Mesenchymal stem cell (in vitro differentiated cells and primary cell): ENCODE data around the gene CSNK2A1.
A peak's percentile ranks its signal among the peaks of the same experiment; 100 is the strongest.

Experiments
- DNase-seq: peaks from one replicate; pipeline ENCODE4 v3.0.0-alpha.2; 2013
- H2AFZ ChIP-seq: one replicate; pipeline ENCODE4 v1.6.1; 2013; ENCODE audit warnings: low read depth, mild to moderate bottlenecking, control low read depth, inconsistent platforms, low read length, moderate library complexity
- H2AK5ac ChIP-seq: 2 replicates; pipeline ENCODE4 v1.6.1; 2013; ENCODE audit warnings: low read length, moderate library complexity, mild to moderate bottlenecking, inconsistent platforms; ENCODE audit not compliant: severe bottlenecking
- H2BK120ac ChIP-seq: one replicate; pipeline ENCODE4 v1.6.1; 2013; ENCODE audit warnings: low read depth, mild to moderate bottlenecking, inconsistent platforms, low read length, moderate library complexity
- H2BK12ac ChIP-seq, 2 experiments: one replicate each; pipeline ENCODE4 v1.6.1; 2013; ENCODE audit warnings: inconsistent platforms in 2 of 2, low read length in 2 of 2, mild to moderate bottlenecking in 2 of 2, moderate library complexity in 2 of 2, control low read depth in 1 of 2
- H2BK15ac ChIP-seq: one replicate; pipeline ENCODE4 v1.6.1; 2013; ENCODE audit warnings: mild to moderate bottlenecking, low read depth, inconsistent platforms; ENCODE audit not compliant: poor library complexity, severe bottlenecking
- H2BK5ac ChIP-seq: 2 replicates; pipeline ENCODE4 v1.6.1; 2013; ENCODE audit warnings: low read depth, mild to moderate bottlenecking, low read length, control low read depth, inconsistent platforms; ENCODE audit not compliant: poor library complexity, severe bottlenecking
- H3K14ac ChIP-seq, 2 experiments: one replicate each; pipeline ENCODE4 v1.6.1; 2013; ENCODE audit warnings: inconsistent platforms in 2 of 2, low read length in 2 of 2, control low read depth in 1 of 2, mild to moderate bottlenecking in 1 of 2, moderate library complexity in 1 of 2
- H3K18ac ChIP-seq, 2 experiments: one replicate each; pipeline ENCODE4 v1.6.1; 2013; ENCODE audit warnings: inconsistent platforms in 2 of 2, low read length in 2 of 2, control low read depth in 1 of 2, low read depth in 1 of 2, mild to moderate bottlenecking in 1 of 2
- H3K23ac ChIP-seq, 2 experiments: one replicate each; pipeline ENCODE4 v1.6.1; 2013; ENCODE audit warnings: inconsistent platforms in 2 of 2, low read length in 2 of 2, mild to moderate bottlenecking in 2 of 2, moderate library complexity in 2 of 2, control low read depth in 1 of 2
- H3K27ac ChIP-seq: 2 replicates; pipeline ENCODE4 v1.5.1; 2013; ENCODE audit warnings: mild to moderate bottlenecking, moderate library complexity, low read length, control low read depth, inconsistent platforms; ENCODE audit not compliant: poor library complexity, severe bottlenecking
- H3K27me3 ChIP-seq, 2 experiments: 2 replicates each; pipeline versions ENCODE4 v1.6.1 to v1.7.0; 2013; ENCODE audit warnings: low read length in 2 of 2, mild to moderate bottlenecking in 2 of 2, moderate library complexity in 2 of 2, control low read depth in 1 of 2, inconsistent platforms in 1 of 2; ENCODE audit not compliant: control insufficient read depth in 1 of 2, insufficient read depth in 1 of 2
- H3K36me3 ChIP-seq, 2 experiments: 2 replicates each; pipeline versions ENCODE4 v1.6.1 to v1.7.0; 2013; ENCODE audit warnings: low read length in 2 of 2, control low read depth in 1 of 2, inconsistent platforms in 1 of 2, low read depth in 1 of 2, mild to moderate bottlenecking in 1 of 2; ENCODE audit not compliant: insufficient read depth in 2 of 2, control insufficient read depth in 1 of 2
- H3K4ac ChIP-seq, 2 experiments: one replicate each; pipeline ENCODE4 v1.6.1; 2013; ENCODE audit warnings: inconsistent platforms in 2 of 2, low read length in 2 of 2, mild to moderate bottlenecking in 2 of 2, moderate library complexity in 2 of 2, control low read depth in 1 of 2, low read depth in 1 of 2
- H3K4me1 ChIP-seq: 2 replicates; pipeline ENCODE4 v1.6.1; 2013; ENCODE audit warnings: low read depth, low read length, control low read depth; ENCODE audit not compliant: control insufficient read depth, insufficient read depth
- H3K4me2 ChIP-seq: 2 replicates; pipeline ENCODE4 v1.6.1; 2013; ENCODE audit warnings: low read length, mild to moderate bottlenecking, inconsistent platforms; ENCODE audit not compliant: poor library complexity, severe bottlenecking
- H3K4me3 ChIP-seq, 2 experiments: 2 replicates each; pipeline versions ENCODE4 v1.5.1 to v1.7.0; 2013; ENCODE audit warnings: low read length in 2 of 2, mild to moderate bottlenecking in 2 of 2, control low read depth in 1 of 2, low read depth in 1 of 2; ENCODE audit not compliant: insufficient read depth in 1 of 2
- H3K79me1 ChIP-seq: replicated peaks from 2 replicates; pipeline ENCODE4 v1.6.1; 2013; ENCODE audit warnings: mild to moderate bottlenecking, control low read depth, low read length, inconsistent platforms; ENCODE audit not compliant: poor library complexity, severe bottlenecking
- H3K9ac ChIP-seq: 2 replicates; pipeline ENCODE4 v1.7.0; 2013; ENCODE audit warnings: mild to moderate bottlenecking, low read length, moderate library complexity
- H3K9me3 ChIP-seq: 2 replicates; pipeline ENCODE4 v1.7.0; 2013; ENCODE audit warnings: mild to moderate bottlenecking, low read length; ENCODE audit not compliant: control insufficient read depth
- H4K8ac ChIP-seq: one replicate; pipeline ENCODE4 v1.6.1; 2013; ENCODE audit warnings: inconsistent platforms, mild to moderate bottlenecking, low read length, moderate library complexity
- H4K91ac ChIP-seq: one replicate; pipeline ENCODE4 v1.6.1; 2013; ENCODE audit warnings: mild to moderate bottlenecking, low read length, inconsistent platforms
- WGBS: methylation state at CpG from one replicate; pipeline ENCODE4 v1.1.7; 2013; ENCODE audit warnings: mixed read lengths; 5-methylcytosine and 5-hydroxymethylcytosine counted together

CSNK2A1 gene

DNA sequence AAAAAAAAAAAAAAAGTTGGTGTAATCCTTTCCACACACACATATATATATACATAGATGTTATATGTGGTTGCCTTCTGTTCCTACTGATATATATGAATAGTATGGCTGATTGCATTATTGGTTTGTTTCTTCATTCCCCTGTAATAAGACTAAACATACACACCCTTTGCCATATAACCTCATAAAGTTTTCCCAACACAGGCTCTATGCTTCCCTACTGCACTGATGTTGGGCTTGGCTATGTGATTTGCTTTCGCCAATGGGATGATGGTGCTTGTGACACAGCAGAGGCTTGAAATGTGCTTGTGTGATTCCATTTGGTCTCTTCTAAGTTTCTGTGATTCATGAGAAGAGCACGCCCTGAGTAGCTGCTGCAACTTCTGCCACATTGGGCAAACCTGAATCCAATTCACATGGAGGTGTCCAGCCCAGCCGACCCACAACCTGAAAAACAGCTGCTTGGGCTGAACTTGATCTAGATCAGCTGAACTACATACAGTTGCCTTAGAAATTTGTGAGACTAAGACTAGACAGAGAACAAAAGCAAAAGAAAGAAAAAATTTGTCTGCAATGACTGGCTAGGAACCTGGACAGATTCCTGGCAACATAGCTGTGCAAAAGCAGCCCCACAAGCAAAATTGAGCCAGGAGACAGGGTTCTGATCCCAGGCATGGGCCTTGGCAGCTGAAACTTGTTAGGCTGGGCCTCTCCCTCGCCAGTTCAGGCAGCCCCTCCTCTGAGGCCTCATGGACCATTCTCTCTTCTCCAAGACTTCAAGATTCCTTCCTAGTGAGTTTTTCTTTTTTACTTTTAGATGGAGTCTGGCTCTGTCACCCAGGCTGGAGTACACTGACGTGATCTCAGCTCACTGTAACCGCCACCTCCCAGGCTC, 67.9 kb downstream of the CSNK2A1 start:
- WGBS = 95% methylated on average over 5 of the region's 6 CpGs
- Histone ChIP-seq H2AK5ac (no peak overlapping the region), H3K27me3 (no peaks in the 10 kb centered on the region), H3K14ac (no peak overlapping the region), H3K27ac (no peak overlapping the region), H3K4me3 (no peak overlapping the region), H2AFZ (no peak overlapping the region), H3K4ac (no peak overlapping the region), H2BK120ac (no peak overlapping the region), H3K9me3 (no peaks in the 10 kb centered on the region), H4K91ac (no peak overlapping the region), H3K4me1 (no peaks in the 10 kb centered on the region), H2BK12ac (no peak overlapping the region), H2BK15ac (no peak overlapping the region), H4K8ac (no peak overlapping the region), H3K36me3 (peaks cover 19 to 32% of the 10 kb centered on the region in 2 experiments), H3K4me2 (no peak overlapping the region), H3K9ac (peak overlapping the region; percentile 36), H3K23ac (no peak overlapping the region), H3K18ac (no peak overlapping the region), H2BK5ac (no peak overlapping the region), H3K79me1 (peaks cover 17% of the 10 kb centered on the region)
- DNase-seq = no peak

DNA sequence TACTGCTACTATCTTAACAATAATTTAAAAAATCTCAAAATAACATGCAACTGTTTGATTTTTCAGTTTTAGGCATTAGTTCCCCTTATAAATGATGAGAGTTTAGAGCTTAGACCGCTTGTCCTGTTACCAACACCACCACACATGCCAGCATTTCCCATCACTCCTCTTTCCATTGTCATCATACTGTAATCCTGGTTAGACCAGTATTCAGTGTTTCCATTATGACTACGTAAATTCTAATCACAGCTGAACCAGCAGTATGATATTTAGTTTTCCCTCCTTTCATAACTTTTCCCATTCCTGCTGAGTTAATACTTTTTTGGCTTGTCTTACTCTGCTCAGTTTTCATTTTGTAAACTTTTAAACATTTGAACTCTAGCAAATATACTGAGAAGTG, 69.0 kb downstream of the CSNK2A1 start:
- DNase-seq = no peak
- Histone ChIP-seq H3K27me3 (no peaks in the 10 kb centered on the region), H3K9me3 (peaks cover 8% of the 10 kb centered on the region), H3K36me3 (peaks cover 12 to 32% of the 10 kb centered on the region in 2 experiments), H3K23ac (no peak overlapping the region), H2BK5ac (no peak overlapping the region), H3K27ac (no peak overlapping the region), H3K4me2 (no peak overlapping the region), H2BK12ac (no peak overlapping the region), H3K4me3 (no peak overlapping the region), H3K4ac (no peak overlapping the region), H3K14ac (no peak overlapping the region), H3K18ac (no peak overlapping the region), H3K9ac (no peak overlapping the region), H3K4me1 (no peaks in the 10 kb centered on the region), H4K91ac (no peak overlapping the region), H2AK5ac (no peak overlapping the region), H2BK15ac (no peak overlapping the region), H2AFZ (no peak overlapping the region), H4K8ac (no peak overlapping the region), H2BK120ac (no peak overlapping the region), H3K79me1 (peaks cover 17% of the 10 kb centered on the region)
- WGBS = 94% methylated on average over 2 of the region's 2 CpGs

DNA sequence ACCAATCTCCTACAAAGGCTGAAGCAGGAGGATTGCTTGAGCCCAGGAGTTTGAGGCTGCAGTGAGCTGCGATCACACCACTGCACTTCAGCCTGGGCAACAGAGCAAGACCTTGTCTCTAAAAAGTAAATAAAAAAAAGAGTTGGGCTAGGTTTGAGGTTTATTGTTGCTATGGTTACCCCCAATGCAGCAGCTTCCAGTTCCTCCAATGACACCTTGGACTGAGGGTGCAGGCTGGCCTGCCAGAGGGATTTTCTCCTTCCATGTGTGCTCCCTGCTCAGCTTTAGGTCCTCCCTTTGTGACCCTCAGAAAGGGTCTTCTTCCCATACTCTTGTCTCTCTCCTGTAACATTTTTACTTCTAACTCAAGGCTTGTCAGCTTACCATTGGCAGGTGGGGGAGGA, 70.7 kb downstream of the CSNK2A1 start:
- Histone ChIP-seq H3K4ac (no peak overlapping the region), H3K79me1 (peaks cover 9% of the 10 kb centered on the region), H2AFZ (no peak overlapping the region), H3K27me3 (peaks cover 0 to 5% of the 10 kb centered on the region in 2 experiments), H3K9ac (no peak overlapping the region), H2BK12ac (no peak overlapping the region), H4K91ac (no peak overlapping the region), H2BK5ac (no peak overlapping the region), H3K4me1 (no peaks in the 10 kb centered on the region), H4K8ac (no peak overlapping the region), H3K36me3 (peaks cover 9 to 24% of the 10 kb centered on the region in 2 experiments), H3K4me2 (no peak overlapping the region), H3K23ac (no peak overlapping the region), H3K4me3 (no peak overlapping the region), H2AK5ac (no peak overlapping the region), H2BK120ac (no peak overlapping the region), H3K27ac (no peak overlapping the region), H3K18ac (no peak overlapping the region), H2BK15ac (no peak overlapping the region), H3K9me3 (peaks cover 8% of the 10 kb centered on the region), H3K14ac (no peak overlapping the region)
- 100% methylated on average over 1 of the region's 1 CpG for WGBS
- no peak for DNase-seq

DNA sequence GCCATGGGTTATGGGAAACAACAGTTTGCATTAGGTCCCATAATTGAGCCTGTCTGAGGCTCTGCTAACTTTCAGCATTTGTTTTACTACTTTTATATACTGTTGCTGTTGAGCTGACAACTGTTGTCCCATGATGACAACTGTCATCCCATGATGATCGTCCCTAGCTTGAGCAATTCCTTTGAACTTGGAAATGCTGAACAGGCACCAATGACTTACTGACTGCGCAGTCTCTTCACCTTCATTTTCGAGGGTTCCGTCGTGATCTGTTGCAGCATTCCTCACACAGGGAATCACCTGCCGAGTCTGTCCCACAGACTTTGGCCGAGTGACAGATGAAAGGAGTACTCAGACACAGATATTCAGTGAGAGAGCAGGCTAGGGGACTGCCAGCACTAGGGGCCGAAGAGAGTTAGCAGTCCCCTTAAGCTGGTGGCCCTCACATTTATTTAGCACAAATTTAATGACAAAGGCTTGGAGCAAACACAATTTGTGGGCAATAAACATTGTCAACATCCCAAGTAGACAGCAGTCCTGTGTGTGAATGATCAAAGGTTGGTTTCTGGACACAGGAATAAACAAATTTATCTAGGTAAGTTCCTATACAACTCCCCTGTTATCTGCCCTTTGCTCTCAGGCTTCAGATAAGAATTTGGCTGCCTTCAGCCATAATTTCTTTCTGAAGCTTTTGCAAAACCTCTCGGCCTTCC, 71.3 kb downstream of the CSNK2A1 start:
- no peak overlapping the region for H3K9ac ChIP-seq
- peaks cover 8% of the 10 kb centered on the region for H3K9me3 ChIP-seq
- no peak overlapping the region for H4K91ac ChIP-seq
- no peak overlapping the region for H2BK15ac ChIP-seq
- H2BK12ac ChIP-seq = no peak overlapping the region
- H3K36me3 ChIP-seq = peaks cover 7 to 20% of the 10 kb centered on the region in 2 experiments
- H4K8ac ChIP-seq = no peak overlapping the region
- WGBS = 98% methylated on average over 9 of the region's 9 CpGs
- no peak overlapping the region for H3K27ac ChIP-seq
- H3K4ac ChIP-seq = no peak overlapping the region
- H3K79me1 ChIP-seq = peaks cover 5% of the 10 kb centered on the region
- no peak overlapping the region for H3K4me3 ChIP-seq
- no peak overlapping the region for H3K23ac ChIP-seq
- no peak overlapping the region for H2AFZ ChIP-seq
- no peaks in the 10 kb centered on the region for H3K4me1 ChIP-seq
- H2BK120ac ChIP-seq = no peak overlapping the region
- no peak for DNase-seq
- H3K18ac ChIP-seq = no peak overlapping the region
- H2BK5ac ChIP-seq = no peak overlapping the region
- no peak overlapping the region for H2AK5ac ChIP-seq
- H3K4me2 ChIP-seq = no peak overlapping the region
- peaks cover 0 to 5% of the 10 kb centered on the region in 2 experiments for H3K27me3 ChIP-seq
- H3K14ac ChIP-seq = no peak overlapping the region
